CD4-positive, CD25-positive, alpha-beta regulatory T cell (primary cell): ENCODE data around the gene P4HA2. TPM values are rescaled to one million over a fixed set of nuclear protein-coding genes. Genes with fewer than 3 reads are reported as not detected.

ENCODE experiments used
- ATAC-seq, 2 donors: fragments of 150-1000 bp; cut with Tn5 transposase; one replicate each; pipeline ENCODE4 v1.10.0; 2021; ENCODE audit warnings: low read depth in 2 of 2, moderate number of reproducible peaks in 2 of 2, moderate library complexity in 1 of 2
- DNase-seq, 3 donors: peaks; one replicate each; pipeline versions ENCODE4 v3.0.0 to v3.0.0-alpha.2; 2012 to 2022; ENCODE audit warnings: mixed read lengths in 1 of 3
- H3K27ac ChIP-seq: one replicate; pipeline ENCODE4 v1.7.0; 2013; ENCODE audit warnings: mild to moderate bottlenecking, low read length; ENCODE audit not compliant: insufficient read depth, poor library complexity, severe bottlenecking
- H3K27me3 ChIP-seq: one replicate; pipeline ENCODE4 v1.7.0; 2013; ENCODE audit warnings: low read length; ENCODE audit not compliant: control insufficient read depth, insufficient read depth
- H3K36me3 ChIP-seq: one replicate; pipeline ENCODE4 v1.7.0; 2013; ENCODE audit warnings: mild to moderate bottlenecking, low read length, moderate library complexity; ENCODE audit not compliant: control insufficient read depth, insufficient read depth
- H3K4me1 ChIP-seq: 2 replicates; pipeline ENCODE4 v1.7.0; 2013; ENCODE audit warnings: mild to moderate bottlenecking, low read length; ENCODE audit not compliant: insufficient read depth, control insufficient read depth, poor library complexity, severe bottlenecking
- H3K4me3 ChIP-seq: one replicate; pipeline ENCODE4 v1.7.0; 2013; ENCODE audit warnings: low read depth, mild to moderate bottlenecking, low read length, moderate library complexity
- H3K9me3 ChIP-seq, 2 experiments: 1 replicate in 1 of 2; 2 replicates in 1 of 2; pipeline ENCODE4 v1.7.0; 2013; ENCODE audit warnings: low read length in 2 of 2, mild to moderate bottlenecking in 1 of 2, moderate library complexity in 1 of 2; ENCODE audit not compliant: control insufficient read depth in 2 of 2
- H3K27ac Mint-ChIP-seq, 3 donors: one replicate each; pipeline ENCODE4 v1.8.0; 2020 to 2022; ENCODE audit warnings: mild to moderate bottlenecking in 3 of 3, mixed read lengths in 3 of 3, moderate library complexity in 2 of 3
- H3K27me3 Mint-ChIP-seq: one replicate; pipeline ENCODE4 v1.8.0; 2022; ENCODE audit warnings: mild to moderate bottlenecking, mixed read lengths
- H3K36me3 Mint-ChIP-seq: one replicate; pipeline ENCODE4 v1.8.0; 2020; ENCODE audit warnings: mixed read lengths
- H3K4me1 Mint-ChIP-seq, 4 donors: one replicate each; pipeline ENCODE4 v1.8.0; 2020 to 2022; ENCODE audit warnings: mixed read lengths in 4 of 4, mild to moderate bottlenecking in 1 of 4
- H3K4me3 Mint-ChIP-seq, 4 donors: one replicate each; pipeline ENCODE4 v1.8.0; 2020 to 2022; ENCODE audit warnings: mild to moderate bottlenecking in 4 of 4, mixed read lengths in 4 of 4, moderate library complexity in 3 of 4
- H3K9me3 Mint-ChIP-seq, 7 donors: one replicate each; pipeline ENCODE4 v1.8.0; 2020 to 2022; ENCODE audit warnings: mixed read lengths in 7 of 7, mild to moderate bottlenecking in 3 of 7, moderate library complexity in 2 of 7
- polyA plus RNA-seq, 4 donors: library from polyadenylated mRNA; unstranded; fragments of 300-500 nt; fragmentation: Illumina TruSeq; gene quantifications; one replicate each; pipeline ENCODE4 v1.2.3, GENCODE V29; 2021
- total RNA-seq: library from RNA; stranded (reverse); gene quantifications from one replicate; pipeline ENCODE4 v1.2.3, GENCODE V29; 2022

The P4HA2 gene
- total and polyA plus RNA-seq, 5 donors from 2014 or later = not detected

DNA sequence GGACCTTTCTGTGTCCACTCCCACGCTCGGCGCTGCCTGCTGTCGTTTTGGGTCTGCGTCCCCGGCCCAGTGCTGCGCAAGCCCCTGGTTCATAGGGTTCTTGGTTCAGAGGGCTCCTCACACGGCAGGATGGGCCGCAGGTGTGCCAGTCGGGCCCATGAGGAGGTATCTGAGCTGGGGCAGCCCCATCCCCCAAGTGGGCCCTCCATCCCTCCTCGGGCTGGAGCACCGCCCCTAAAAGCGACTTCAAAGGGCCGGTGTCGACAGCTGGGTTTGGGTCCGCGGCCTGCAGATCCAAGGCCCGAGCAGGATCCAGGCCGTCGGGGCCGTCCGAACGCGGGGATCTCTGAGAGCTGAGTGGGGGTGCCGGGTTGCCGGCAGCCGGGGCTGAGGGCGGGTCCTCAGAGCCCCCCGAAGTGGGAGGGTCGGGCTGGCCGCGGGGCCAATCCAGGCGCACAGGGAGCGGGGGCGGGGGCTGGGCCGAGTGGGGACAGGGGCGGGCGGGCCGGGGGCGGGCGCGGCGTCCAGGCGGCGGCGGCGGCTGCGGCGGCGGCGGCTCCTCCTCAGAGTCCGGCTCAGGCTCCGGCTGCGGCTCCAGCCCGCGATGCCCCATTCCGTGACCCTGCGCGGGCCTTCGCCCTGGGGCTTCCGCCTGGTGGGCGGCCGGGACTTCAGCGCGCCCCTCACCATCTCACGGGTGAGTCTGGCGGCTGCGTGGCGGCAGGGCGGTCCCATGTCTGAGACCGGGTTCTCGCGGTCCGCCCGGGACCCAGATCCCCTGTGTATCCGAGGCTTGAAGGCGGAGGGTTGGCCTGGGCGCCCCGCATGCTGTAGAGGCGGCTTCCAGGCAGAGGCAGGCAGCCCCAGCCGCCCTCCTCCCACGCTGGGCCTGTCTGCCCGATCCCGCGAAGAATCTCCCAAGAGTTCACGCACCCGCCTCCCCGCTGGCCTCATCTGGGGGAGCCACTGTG, 29.8 kb upstream of the P4HA2 start, which contains the start of gene PDLIM4:
Gene PDLIM4 (plus strand): TSS at position 566 of the 971 bp plus-strand sequence. CDS start 39 bp downstream, at position 605.
- H3K36me3 Mint-ChIP-seq = no peaks in the 10 kb centered on the region
- Histone ChIP-seq H3K4me3 (no peak within 1 kb of the TSS), H3K9me3 (no peaks in the 10 kb centered on the region), H3K4me1 (no peaks in the 10 kb centered on the region), H3K27me3 (peaks cover 6% of the 10 kb centered on the region), H3K36me3 (no peaks in the 10 kb centered on the region), H3K27ac (no peak within 1 kb of the TSS)
- H3K9me3 Mint-ChIP-seq = no peaks in the 10 kb centered on the region
- H3K4me1 Mint-ChIP-seq = peaks cover 0 to 7% (median 0%) of the 10 kb centered on the region in 4 donors
- no peak within 1 kb of the TSS for H3K27ac Mint-ChIP-seq
- ATAC-seq (no peak), DNase-seq (no peak)
- peaks cover 35% of the 10 kb centered on the region for H3K27me3 Mint-ChIP-seq
- no peak within 1 kb of the TSS for H3K4me3 Mint-ChIP-seq

DNA sequence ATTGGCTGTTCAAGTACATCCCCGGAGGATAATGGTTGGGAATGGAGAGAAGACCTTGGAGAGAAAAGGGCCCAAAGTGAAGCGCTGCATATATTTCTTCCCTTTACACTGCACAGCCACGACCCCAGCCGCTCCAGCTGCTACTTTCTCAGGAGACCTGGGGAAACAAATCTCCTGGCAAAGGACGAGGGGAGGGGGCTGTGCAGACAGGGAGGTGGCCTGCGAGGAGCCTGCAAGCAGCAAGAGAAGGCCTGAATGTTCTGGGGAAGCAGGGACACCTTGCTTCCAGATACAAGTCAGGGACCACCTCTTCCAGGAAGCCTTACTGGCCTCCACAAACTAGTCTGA, 29.1 kb upstream of the P4HA2 start:
- ATAC-seq = no peak
- Histone ChIP-seq H3K36me3 (no peaks in the 10 kb centered on the region), H3K4me3 (no peak overlapping the region), H3K9me3 (no peaks in the 10 kb centered on the region), H3K27me3 (peaks cover 6% of the 10 kb centered on the region), H3K27ac (no peak overlapping the region), H3K4me1 (no peaks in the 10 kb centered on the region)
- DNase-seq = no peak
- Mint-ChIP-seq H3K9me3 (no peaks in the 10 kb centered on the region), H3K4me3 (no peak overlapping the region), H3K27ac (no peak overlapping the region), H3K27me3 (peaks cover 35% of the 10 kb centered on the region), H3K36me3 (no peaks in the 10 kb centered on the region), H3K4me1 (peaks cover 0 to 7% (median 0%) of the 10 kb centered on the region in 4 donors)

DNA sequence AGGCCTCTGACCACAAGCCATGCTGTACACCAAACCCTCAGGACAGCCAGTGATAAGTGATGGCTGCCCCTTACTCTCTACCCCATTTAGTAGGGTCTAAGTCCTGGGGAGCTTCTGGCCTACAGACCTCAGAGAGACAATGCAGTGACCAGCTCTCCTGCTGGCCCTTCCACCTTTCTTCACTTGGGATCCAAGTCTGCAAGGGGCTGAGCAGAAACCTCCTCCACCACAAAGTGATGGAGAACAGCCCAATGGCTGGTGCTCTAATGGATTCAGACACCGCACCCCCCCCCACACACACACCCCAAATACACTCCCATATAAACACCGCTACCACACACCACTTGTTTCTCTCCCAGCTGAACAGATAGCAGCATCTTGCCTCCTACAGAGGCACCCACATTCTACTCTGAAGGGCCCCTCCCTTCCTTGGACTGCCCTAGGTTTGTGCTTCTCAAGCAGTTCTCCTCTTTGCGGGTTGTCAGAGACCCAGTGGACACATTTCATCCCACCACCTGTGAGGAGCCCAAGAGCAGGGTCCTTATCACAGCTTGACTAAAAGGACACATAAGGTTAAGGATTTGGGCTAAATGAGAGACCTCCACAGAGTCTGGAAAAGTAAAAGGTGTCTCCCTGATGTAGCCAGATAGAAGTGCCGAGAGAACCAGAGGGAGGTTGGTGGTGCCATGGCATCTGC, 28.6 kb upstream of the P4HA2 start:
- no peaks in the 10 kb centered on the region for H3K4me1 ChIP-seq
- ATAC-seq (no peak), DNase-seq (no peak)
- no peak overlapping the region for H3K4me3 Mint-ChIP-seq
- H3K27ac Mint-ChIP-seq = no peak overlapping the region
- no peaks in the 10 kb centered on the region for H3K9me3 ChIP-seq
- no peaks in the 10 kb centered on the region for H3K36me3 Mint-ChIP-seq
- no peak overlapping the region for H3K27ac ChIP-seq
- no peak overlapping the region for H3K4me3 ChIP-seq
- H3K27me3 Mint-ChIP-seq = peaks cover 39% of the 10 kb centered on the region
- H3K36me3 ChIP-seq = no peaks in the 10 kb centered on the region
- H3K9me3 Mint-ChIP-seq = peaks cover 0 to 2% (median 0%) of the 10 kb centered on the region in 7 donors
- H3K27me3 ChIP-seq = peaks cover 6% of the 10 kb centered on the region
- peaks cover 0 to 7% (median 0%) of the 10 kb centered on the region in 4 donors for H3K4me1 Mint-ChIP-seq

DNA sequence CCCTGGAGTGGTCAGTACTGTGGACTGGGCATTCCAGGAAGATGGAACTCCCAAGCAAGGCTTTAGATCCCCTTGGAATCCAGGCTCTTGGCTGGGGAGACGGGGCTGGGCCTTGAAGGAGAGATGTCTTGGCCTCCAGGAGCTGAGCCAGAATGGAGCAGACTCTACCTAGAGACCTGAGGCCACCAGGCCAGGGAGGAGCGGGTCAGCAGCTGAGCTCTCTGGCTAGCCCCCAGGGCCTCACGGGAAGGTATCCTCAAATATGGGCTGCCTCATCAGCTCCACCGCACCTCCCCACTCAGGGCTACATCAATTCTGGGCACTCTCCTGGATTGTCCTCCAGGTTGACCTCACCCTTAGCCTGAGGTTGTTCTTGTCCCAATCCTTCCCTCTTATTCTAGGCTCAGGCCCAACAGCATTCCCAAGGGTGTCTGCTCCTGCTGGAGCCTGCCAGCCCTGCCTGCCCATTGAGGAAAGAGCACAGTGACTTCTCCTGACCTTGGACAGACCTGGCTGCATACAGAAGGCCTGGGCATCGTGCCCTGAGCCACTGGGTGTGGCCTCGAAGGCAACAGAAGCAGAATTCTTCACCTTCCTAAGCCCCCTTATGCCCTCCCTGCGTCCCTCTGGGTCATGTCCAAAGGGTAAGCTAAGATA, 26.8 kb upstream of the P4HA2 start:
- H3K36me3 Mint-ChIP-seq = no peaks in the 10 kb centered on the region

DNA sequence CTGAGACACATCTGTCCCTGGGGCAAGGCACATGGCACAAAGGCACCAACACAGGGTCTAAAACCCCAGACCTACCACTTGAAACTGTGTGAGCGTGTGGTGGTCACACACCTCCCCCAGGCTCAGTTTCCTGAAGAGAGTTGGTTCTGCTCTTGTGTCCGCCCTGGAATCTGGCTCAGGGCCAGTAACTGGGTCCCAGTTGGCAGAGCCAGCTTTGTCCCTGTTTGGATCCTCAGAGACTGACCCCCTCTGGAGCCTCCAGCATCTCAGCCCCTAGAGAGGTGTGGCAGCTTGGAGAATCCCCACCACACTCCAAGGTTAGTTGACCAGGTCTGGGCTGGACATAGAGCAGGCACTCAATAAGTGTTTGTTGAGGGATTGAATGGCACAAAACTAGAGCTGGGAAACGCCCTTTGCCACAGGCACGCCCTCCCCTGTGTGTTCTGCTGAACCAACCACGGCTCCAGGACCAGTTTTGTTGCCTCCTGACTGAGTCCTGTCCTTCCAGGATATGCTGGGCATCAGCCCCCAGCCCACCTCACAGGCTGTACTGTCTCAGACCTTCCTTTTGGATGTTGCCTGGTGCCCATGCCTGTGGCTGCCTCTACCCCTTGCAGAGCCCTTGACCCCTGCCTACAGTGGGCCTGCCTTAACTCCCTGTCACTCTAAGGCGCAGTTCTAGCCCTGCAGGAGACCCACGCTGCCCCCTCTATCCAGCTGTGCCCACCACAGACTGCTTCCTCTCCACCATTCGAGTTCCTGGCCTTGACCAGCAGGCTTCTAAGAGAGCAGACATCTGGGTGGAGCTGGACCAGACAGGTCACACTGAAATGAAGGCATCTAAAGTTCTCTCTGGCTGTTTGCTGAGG, 26.0 kb upstream of the P4HA2 start:
- no peak overlapping the region for H3K4me3 Mint-ChIP-seq
- H3K9me3 Mint-ChIP-seq = peaks cover 0 to 6% (median 0%) of the 10 kb centered on the region in 7 donors
- H3K4me1 Mint-ChIP-seq = peaks cover 0 to 5% (median 0%) of the 10 kb centered on the region in 4 donors
- H3K36me3 ChIP-seq = no peaks in the 10 kb centered on the region
- peaks cover 9% of the 10 kb centered on the region for H3K27me3 ChIP-seq
- H3K27ac Mint-ChIP-seq = no peak overlapping the region
- no peak for DNase-seq
- H3K27ac ChIP-seq = no peak overlapping the region
- no peaks in the 10 kb centered on the region for H3K36me3 Mint-ChIP-seq
- no peak for ATAC-seq
- peaks cover 39% of the 10 kb centered on the region for H3K27me3 Mint-ChIP-seq
- no peaks in the 10 kb centered on the region for H3K4me1 ChIP-seq
- no peak overlapping the region for H3K4me3 ChIP-seq
- no peaks in the 10 kb centered on the region for H3K9me3 ChIP-seq

More for the DNA sequence above, 26.8 kb upstream of the P4HA2 start:
- H3K4me3 Mint-ChIP-seq = no peak overlapping the region
- ATAC-seq = no peak
- H3K27ac Mint-ChIP-seq = peak overlapping the region in 1 of 3 donors; percentile 85
- H3K4me1 ChIP-seq = no peaks in the 10 kb centered on the region
- H3K36me3 ChIP-seq = no peaks in the 10 kb centered on the region
- no peak overlapping the region for H3K4me3 ChIP-seq
- peaks cover 0 to 5% (median 0%) of the 10 kb centered on the region in 4 donors for H3K4me1 Mint-ChIP-seq
- H3K27me3 Mint-ChIP-seq = peaks cover 39% of the 10 kb centered on the region
- no peaks in the 10 kb centered on the region for H3K9me3 ChIP-seq
- no peak overlapping the region for H3K27ac ChIP-seq
- H3K27me3 ChIP-seq = peaks cover 6% of the 10 kb centered on the region
- DNase-seq = no peak
- peaks cover 0 to 6% (median 0%) of the 10 kb centered on the region in 7 donors for H3K9me3 Mint-ChIP-seq

DNA sequence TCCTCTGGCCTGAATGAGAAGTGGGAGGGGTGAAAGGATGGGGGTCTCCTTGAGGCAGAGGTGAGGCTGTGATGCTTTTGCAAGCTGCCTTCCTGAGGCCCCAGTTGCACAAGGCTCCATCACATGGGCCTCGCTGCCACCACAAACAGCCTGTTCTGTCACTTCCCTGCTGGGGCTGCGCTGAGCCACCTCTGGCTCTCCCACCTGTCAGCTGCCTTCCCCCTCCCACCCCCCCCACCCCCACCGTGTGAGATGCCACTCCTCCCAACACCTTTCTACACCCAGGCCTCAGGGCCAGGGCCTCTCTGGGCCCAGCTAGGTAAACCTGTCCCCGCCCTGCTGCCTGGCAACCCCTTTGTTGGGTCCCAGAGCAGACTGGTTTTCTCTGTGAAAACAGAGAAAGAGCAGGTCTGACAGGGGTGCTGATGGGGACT, 25.4 kb upstream of the P4HA2 start:
- Histone ChIP-seq H3K4me1 (no peaks in the 10 kb centered on the region), H3K36me3 (no peaks in the 10 kb centered on the region), H3K27ac (no peak overlapping the region), H3K9me3 (peaks cover 0 to 2% of the 10 kb centered on the region in 2 experiments), H3K27me3 (peaks cover 15% of the 10 kb centered on the region), H3K4me3 (no peak overlapping the region)
- H3K9me3 Mint-ChIP-seq = peaks cover 0 to 6% (median 0%) of the 10 kb centered on the region in 7 donors
- no peak overlapping the region for H3K27ac Mint-ChIP-seq
- DNase-seq = no peak
- peaks cover 0 to 5% (median 0%) of the 10 kb centered on the region in 4 donors for H3K4me1 Mint-ChIP-seq
- H3K4me3 Mint-ChIP-seq = no peak overlapping the region
- no peak for ATAC-seq
- H3K36me3 Mint-ChIP-seq = no peaks in the 10 kb centered on the region
- peaks cover 39% of the 10 kb centered on the region for H3K27me3 Mint-ChIP-seq
